ENCODE data around the gene ZNF324. TPM values are rescaled to one million over a fixed set of nuclear protein-coding genes. Genes with fewer than 3 reads are reported as not detected.
A peak's percentile ranks its signal among the peaks of the same experiment; 100 is the strongest.
"Not testable (repeated sequence)": the region's sequence is repeated elsewhere in the genome, so short reads cannot be mapped to it uniquely, and the experiment has no call there.

Gene ZNF324
- total RNA-seq, 2 experiments from 2014 or later = 12.8 to 13.9 TPM

DNA sequence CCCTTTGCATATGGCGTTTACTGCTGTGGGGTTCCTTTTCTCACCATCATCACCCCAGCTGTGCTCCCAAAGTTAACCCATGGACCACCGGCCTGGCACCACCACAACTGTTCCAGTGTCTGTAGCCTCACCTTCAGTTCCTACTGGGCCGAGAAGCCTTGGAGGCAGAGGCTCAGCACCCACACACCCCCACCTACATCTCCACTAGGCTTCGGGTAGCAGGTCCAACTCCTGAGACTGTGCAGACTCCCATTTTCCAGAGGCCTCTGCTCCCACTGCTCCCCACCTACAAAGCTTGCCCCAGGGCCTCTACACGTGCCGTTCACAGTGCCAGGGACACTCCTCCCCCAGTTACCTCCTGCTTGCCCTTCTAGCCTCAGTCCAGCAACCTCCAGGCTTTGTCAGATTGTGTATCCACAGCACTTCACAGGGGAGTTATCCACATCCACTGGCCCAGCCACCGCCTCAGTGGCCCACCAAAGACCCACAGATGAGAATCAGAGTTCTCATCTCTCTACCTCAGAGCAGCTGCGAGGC, 30.8 kb downstream of the ZNF324 start:
- Mint-ChIP-seq H3K4me1 (peaks cover 33% of the 10 kb centered on the region), H3K36me3 (peaks cover 3% of the 10 kb centered on the region), H3K27ac (peak overlapping the region; percentile 88), H3K4me3 (peak overlapping the region; percentile 80), H3K9me3 (ENCODE audit: low read depth) (no peaks in the 10 kb centered on the region), H3K27me3 (peaks cover 5% of the 10 kb centered on the region)
- CTCF ChIA-PET = interaction anchor here (4.8 to 5.6 kb wide), 2 partner anchors 15 to 21 kb away, joined by 29 to 30 read pairs; partner anchors contain the start of gene ZBTB45
- DNase-seq (peak; percentile 41), ATAC-seq (no peak)

DNA sequence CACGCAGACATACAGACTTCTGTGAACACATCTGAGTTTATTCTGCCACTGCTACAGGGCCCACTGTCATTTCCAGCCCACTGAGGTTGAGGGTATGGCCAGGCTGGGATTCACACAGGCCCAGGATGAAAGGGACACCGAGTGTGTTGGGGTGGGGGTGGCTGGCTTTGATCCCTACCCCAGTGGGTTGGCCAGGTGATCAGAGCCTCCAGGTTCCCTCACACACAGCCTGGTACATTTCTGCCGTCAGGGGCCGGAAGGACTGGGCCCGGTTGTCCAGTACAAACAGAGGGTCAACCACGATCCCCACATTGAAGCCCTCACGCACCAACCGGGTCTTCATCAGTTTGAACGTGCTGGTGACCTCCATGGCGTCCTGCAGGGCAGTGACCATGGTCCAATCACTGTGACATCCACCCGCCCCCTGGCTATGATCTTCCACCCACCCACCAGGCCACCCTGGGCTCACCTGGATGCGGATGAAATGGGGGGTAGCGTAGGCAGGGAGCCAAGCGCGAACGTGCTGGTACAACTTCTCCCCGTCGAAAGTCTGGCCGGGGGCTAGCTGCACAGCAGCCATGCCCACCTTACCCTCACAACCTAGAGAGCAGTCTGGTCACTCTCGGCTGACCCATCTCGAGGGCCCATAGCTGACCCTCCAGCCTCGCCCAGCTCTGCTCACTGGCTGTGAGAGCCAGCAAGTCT, 31.6 kb downstream of the ZNF324 start:
- Mint-ChIP-seq H3K36me3 (peaks cover 3% of the 10 kb centered on the region), H3K27me3 (peaks cover 5% of the 10 kb centered on the region), H3K27ac (peak overlapping the region; percentile 88), H3K4me3 (peak overlapping the region; percentile 80), H3K9me3 (ENCODE audit: low read depth) (no peaks in the 10 kb centered on the region), H3K4me1 (peaks cover 33% of the 10 kb centered on the region)
- CTCF ChIA-PET = interaction anchor here (0.8 to 5.6 kb wide), 3 partner anchors 14 to 21 kb away, joined by 3 to 30 read pairs (median 29); partner anchors contain the start of gene ZBTB45
- ATAC-seq (no peak), DNase-seq (peak; percentile 42)

DNA sequence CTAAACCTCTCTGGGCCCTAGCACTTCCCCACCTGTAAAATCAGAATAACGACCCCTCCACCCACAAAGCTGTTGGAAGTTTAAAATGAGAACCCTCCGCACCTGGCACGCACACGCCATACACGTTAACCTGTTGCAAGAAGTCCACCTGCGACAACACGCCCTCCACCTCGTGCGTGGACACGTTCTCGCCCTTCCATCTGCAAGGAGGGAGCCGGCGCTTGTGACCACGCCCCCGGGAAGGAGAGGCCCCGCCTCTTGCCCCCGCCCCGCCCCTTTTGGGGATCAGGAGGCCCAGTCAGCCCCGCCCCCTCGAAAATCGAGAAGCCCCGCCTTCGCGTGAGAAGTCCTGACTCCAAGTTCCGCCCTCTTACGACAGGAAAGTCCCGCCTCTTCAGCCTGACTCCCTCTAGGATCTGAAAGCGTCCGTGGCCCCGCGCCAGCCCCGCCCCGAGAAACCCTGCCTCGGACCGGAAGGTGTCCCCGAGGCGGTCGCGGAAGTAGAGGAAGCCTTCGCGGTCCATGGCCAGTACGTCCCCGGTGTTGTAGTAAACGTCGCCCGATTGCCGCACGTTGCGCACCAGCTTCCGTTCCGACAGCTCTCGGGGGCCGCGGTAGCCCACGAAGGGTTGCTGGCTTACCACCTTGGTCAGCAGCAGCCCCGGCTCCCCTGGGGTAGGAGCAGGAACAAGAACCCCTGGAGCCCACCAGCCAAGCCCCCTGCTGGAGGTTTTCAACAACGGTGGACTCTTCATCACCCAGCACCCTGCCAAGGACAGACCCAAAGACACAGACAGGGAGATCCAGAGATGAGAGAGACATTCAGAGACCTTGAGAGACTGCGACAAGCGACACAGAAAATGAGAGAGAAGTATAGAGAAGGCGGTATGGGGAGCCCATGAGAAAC, 32.4 kb downstream of the ZNF324 start:
- peak overlapping the region; percentile 88 for H3K27ac Mint-ChIP-seq
- ATAC-seq (peak; percentile 96), DNase-seq (peak; percentile 100)
- H3K27me3 Mint-ChIP-seq = peaks cover 5% of the 10 kb centered on the region
- CTCF ChIA-PET = interaction anchor here (0.8 to 5.6 kb wide), 6 partner anchors 10 to 21 kb away, joined by 3 to 30 read pairs (median 6); partner anchors contain the start of gene ZBTB45
- peaks cover 3% of the 10 kb centered on the region for H3K36me3 Mint-ChIP-seq
- H3K9me3 Mint-ChIP-seq (ENCODE audit: low read depth) = no peaks in the 10 kb centered on the region
- H3K4me1 Mint-ChIP-seq = peaks cover 33% of the 10 kb centered on the region
- H3K4me3 Mint-ChIP-seq = peak overlapping the region; percentile 80

DNA sequence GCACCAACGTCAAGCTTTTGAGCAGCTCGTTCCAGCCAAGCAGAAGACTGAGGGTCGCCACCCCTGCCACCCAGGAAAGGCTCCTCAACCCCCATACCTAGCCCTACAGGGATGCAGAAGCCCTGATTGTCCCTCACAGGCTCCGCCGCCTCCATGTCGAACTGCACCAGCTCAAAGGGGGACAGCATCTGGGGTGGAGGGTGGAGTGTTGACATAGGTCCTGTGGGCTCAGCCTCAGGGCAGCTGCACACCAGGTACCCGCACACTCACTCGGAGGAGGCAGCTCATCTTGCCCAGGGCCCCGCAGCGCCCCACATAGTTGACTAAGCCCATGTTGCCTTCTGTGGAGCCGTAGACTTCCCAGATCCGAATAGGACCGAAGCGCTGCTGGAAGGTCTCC, 33.4 kb downstream of the ZNF324 start:
- CTCF ChIA-PET = interaction anchor here (0.8 to 5.6 kb wide), 6 partner anchors 13 to 81 kb away, joined by 3 to 30 read pairs (median 4); partner anchors contain the start of gene ZBTB45
- no peak overlapping the region for H3K4me3 Mint-ChIP-seq
- peaks cover 5% of the 10 kb centered on the region for H3K27me3 Mint-ChIP-seq
- H3K9me3 Mint-ChIP-seq (ENCODE audit: low read depth) = no peaks in the 10 kb centered on the region
- H3K4me1 Mint-ChIP-seq = peaks cover 30% of the 10 kb centered on the region
- no peak for ATAC-seq
- DNase-seq = peak; percentile 43
- H3K36me3 Mint-ChIP-seq = no peaks in the 10 kb centered on the region
- H3K27ac Mint-ChIP-seq = no peak overlapping the region

DNA sequence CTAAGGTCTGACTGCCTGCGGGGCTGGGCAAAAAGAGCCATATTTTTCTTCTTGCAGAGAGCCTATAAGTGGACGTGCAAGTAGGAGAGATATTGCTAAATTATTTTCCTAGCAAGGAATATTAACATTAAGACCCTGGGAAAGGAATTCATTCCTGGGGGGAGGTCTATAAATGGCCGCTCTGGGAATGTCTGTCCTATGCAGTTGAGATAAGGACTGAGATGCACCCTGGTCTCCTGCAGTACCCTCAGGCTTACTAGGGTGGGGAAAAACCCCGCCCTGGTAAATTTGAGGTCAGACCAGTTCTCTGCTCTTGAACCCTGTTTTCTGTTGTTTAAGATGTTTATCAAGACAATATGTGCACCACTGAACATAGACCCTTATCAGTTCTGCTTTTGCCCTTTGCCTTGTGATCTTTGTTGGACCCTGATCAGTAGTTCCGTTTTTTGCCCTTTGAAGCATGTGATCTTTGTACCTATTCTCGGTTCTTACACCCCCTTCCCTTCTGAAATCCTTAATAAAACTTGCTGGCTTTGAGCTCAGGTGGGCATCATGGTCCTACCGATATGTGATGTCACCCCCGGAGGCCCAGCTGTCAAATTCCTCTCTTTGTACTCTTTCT, 40.8 kb downstream of the ZNF324 start:
- CTCF ChIA-PET; H3K27ac Mint-ChIP-seq; H3K27me3 Mint-ChIP-seq; DNase-seq; ATAC-seq; H3K4me3 Mint-ChIP-seq; H3K4me1 Mint-ChIP-seq; H3K9me3 Mint-ChIP-seq (ENCODE audit: low read depth); H3K36me3 Mint-ChIP-seq: not testable (repeated sequence)

DNA sequence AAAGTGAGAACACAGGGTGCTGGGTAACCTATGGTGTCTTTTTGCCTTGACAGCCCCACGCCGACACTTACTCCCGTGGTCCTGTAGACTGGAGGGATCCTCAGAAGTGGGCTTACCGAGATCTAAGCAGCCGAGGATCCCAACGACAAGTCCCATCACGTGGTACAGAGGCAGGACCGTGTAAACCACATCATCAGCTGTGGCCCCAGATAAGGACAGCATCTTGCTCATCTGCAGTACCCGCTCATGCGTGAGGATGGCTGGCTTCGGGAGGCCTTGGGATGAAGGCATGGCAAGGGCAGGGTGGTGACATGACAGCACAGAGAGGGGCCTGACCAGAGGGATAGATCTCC, 42.8 kb downstream of the ZNF324 start:
- peaks cover 8% of the 10 kb centered on the region for H3K36me3 Mint-ChIP-seq
- no peak overlapping the region for H3K4me3 Mint-ChIP-seq
- peaks cover 10% of the 10 kb centered on the region for H3K9me3 Mint-ChIP-seq (ENCODE audit: low read depth)
- no peak for DNase-seq
- CTCF ChIA-PET = interaction anchor here (1.2 to 1.8 kb wide), 2 partner anchors 10 kb away, joined by 3 to 4 read pairs; partner anchors contain the start of gene ZBTB45
- peaks cover 14% of the 10 kb centered on the region for H3K4me1 Mint-ChIP-seq
- no peak for ATAC-seq
- no peaks in the 10 kb centered on the region for H3K27me3 Mint-ChIP-seq
- H3K27ac Mint-ChIP-seq = no peak overlapping the region

DNA sequence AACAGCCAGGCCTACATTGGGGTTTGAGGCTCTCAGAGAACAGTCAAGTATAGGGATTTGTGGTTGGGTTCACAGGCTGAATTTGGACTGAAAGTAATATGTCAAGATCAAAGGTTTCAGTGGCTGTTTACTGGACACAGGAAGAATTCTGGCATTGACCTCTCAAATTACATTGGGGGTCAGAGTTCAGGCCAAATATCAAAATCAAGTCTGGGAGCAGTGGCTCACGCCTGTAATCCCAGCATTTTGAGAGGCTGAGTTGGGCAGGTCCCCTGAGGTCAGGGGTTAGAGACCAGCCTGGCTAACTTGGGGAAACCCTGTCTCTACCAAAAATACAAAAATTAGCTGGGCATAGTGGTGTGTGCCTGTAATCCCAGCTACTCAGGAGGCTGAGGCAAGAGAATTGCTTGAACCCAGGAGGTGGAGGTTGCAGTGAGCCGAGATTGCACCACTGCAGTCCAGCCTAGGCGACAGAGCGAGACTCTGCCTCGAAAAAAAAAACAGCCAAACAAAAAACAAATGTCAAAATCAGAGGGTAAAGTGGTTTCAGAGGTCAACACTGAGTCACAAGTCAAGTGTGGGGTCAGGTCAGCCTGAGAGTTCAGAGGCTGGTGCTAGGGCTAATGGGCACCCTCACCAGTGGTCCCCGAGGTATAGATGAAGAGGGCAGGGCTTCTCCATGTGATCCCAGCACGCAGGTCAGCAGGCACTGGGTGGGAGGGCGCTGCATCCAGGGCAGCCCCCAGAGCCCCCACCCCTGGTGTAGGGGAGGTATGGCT, 43.4 kb downstream of the ZNF324 start:
- peaks cover 18% of the 10 kb centered on the region for H3K4me1 Mint-ChIP-seq
- ATAC-seq (no peak), DNase-seq (no peak)
- H3K9me3 Mint-ChIP-seq (ENCODE audit: low read depth) = peaks cover 10% of the 10 kb centered on the region
- H3K27ac Mint-ChIP-seq = no peak overlapping the region
- H3K4me3 Mint-ChIP-seq = no peak overlapping the region
- CTCF ChIA-PET = interaction anchor here (1.8 kb wide), 1 partner anchor 10 kb away, joined by 4 read pairs; the partner anchor contains the start of gene ZBTB45
- H3K36me3 Mint-ChIP-seq = peaks cover 8% of the 10 kb centered on the region
- H3K27me3 Mint-ChIP-seq = no peaks in the 10 kb centered on the region

DNA sequence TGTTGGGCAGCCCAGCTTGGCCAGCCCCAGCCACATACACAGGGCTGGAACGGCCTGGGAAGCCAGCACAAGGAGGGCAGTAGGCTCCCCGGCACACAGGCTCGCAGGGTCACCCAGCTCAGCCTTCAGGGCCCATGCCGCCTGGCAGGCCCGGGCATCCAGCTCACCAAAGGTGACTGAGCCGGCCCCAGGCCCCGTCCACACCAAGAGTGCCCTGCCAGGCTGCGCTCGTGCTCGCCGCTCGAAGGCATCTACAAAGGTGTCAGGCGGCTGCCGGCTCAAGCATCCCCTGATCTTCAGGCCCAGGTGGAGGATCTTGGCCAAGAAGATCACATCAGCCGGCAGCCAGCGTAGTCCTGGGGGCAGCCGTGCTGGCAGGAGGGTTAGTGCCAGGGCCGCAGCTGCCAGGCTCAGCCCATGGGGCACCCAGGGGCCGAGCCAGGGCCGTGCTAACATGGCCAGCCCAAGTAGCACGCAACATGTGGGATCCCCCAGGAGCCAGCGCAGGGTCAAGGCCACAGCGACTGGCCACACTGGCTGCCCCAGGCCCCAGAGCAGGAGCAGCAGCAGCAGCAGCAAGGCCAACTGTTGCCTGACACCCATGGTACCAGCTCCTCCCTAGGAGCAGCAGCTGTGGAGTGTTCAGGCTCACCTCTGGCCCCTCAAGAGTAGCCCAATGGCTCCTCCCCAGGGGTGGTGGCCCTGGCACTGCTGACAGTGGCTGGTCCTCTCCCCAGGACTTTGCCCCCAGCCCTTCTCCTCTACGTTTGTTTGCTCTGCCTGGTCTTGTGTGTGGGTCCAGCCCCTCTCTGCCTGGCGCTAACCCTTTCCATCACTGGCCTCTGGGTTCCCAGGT, 44.7 kb downstream of the ZNF324 start, which contains the start of gene SLC27A5:
Gene SLC27A5, minus strand, starts transcription at position 640 of the 856 bp plus-strand sequence. Its CDS starts 37 bp downstream, at position 603.
- no peak within 1 kb of the TSS for H3K27ac Mint-ChIP-seq
- H3K27me3 Mint-ChIP-seq = no peaks in the 10 kb centered on the region
- no peak for DNase-seq
- CTCF ChIA-PET = interaction anchor here (1.8 to 3.5 kb wide), 3 partner anchors 8 to 69 kb away, joined by 4 to 41 read pairs (median 29); partner anchors contain the start of gene ZBTB45
- H3K9me3 Mint-ChIP-seq (ENCODE audit: low read depth) = peaks cover 8% of the 10 kb centered on the region
- H3K36me3 Mint-ChIP-seq = peaks cover 15% of the 10 kb centered on the region
- H3K4me3 Mint-ChIP-seq = no peak within 1 kb of the TSS
- peaks cover 28% of the 10 kb centered on the region for H3K4me1 Mint-ChIP-seq
- no peak for ATAC-seq

DNA sequence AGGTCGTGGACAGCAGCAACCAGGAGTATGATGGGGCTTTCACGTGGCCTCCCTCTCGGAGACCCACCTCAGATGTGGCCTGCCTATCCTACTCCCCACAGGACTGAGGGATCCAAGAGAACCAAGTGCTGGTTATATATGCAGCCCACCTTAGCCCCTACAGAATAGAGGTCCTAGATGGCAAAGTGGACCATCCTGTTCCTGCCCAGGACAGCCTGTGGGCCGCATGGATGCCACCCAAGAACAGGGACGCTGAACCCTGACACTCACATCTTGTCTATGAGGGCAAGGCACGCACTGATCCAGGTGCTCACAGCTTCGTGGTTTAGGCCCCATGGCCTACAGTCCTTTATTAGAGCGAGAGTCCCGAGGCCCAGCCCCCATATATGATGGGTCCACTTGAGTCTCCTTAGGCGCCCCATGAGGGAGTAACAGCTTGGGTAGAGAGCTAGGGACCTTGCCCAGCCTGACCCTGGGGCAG, 46.4 kb downstream of the ZNF324 start:
- DNase-seq (no peak), ATAC-seq (no peak)
- Mint-ChIP-seq H3K27me3 (no peaks in the 10 kb centered on the region), H3K4me1 (peaks cover 41% of the 10 kb centered on the region), H3K36me3 (peaks cover 9% of the 10 kb centered on the region), H3K9me3 (ENCODE audit: low read depth) (no peaks in the 10 kb centered on the region), H3K27ac (peak overlapping the region; percentile 88), H3K4me3 (no peak overlapping the region)
- CTCF ChIA-PET = interaction anchor here (1.0 to 3.5 kb wide), 20 partner anchors 8 to 187 kb away, joined by 3 to 41 read pairs (median 6); partner anchors contain the start of genes CHMP2A, MZF1, TRIM28 and ZNF324B

DNA sequence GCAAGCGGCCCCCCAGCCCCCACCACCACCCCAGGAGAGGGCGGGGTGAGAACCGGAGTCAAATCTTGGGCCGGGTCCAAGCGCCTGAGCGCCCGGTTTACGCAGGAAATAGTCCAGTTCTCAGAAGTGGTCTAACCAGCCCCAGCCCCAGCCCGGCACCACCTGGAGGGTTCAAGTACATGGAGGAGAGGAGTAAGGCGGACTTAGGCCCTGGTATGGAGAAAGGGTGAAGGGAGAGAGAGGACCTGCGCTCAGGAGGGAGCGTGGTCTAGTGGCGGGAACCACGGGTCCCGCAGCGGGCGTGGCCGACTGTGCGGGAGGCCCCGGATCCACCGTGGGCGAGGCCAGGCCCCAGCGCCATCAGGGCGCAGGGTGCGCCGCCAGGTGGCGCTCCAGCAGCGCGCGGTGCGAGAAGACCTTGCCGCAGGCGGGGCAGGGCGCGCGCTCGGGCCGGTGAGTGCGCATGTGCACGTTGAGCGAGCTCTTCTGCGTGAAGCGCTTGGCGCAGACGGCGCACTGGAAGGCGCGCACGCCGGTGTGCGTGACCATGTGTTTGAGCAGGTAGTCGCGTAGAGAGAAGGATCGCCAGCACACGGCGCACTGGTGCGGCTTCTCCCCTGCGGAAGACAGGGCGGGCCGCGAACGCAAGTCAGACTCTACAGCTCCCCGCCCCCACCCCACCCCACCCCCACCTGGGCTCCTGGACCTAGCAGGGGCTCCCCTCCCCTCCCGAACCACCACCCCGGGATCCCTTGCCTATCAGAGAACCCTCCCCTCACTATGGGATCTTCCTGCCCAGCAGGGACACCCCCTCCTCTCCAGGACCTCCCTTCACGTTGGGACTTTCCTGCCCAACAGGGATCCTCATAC, 47.0 kb downstream of the ZNF324 start:
- no peaks in the 10 kb centered on the region for H3K9me3 Mint-ChIP-seq (ENCODE audit: low read depth)
- peaks cover 48% of the 10 kb centered on the region for H3K4me1 Mint-ChIP-seq
- peaks cover 9% of the 10 kb centered on the region for H3K36me3 Mint-ChIP-seq
- DNase-seq (peak; percentile 97), ATAC-seq (peak; percentile 94)
- peak overlapping the region; percentile 79 for H3K4me3 Mint-ChIP-seq
- CTCF ChIA-PET = interaction anchor here (0.6 to 3.5 kb wide), 33 partner anchors 9 to 355 kb away, joined by 3 to 41 read pairs (median 4); partner anchors contain the start of genes CHMP2A, MZF1, TRIM28 and ZNF132
- H3K27me3 Mint-ChIP-seq = no peaks in the 10 kb centered on the region
- peak overlapping the region; percentile 88 for H3K27ac Mint-ChIP-seq
